SK-N-SH (cell line): Measurements from ENCODE around the gene UBTD1. TPM values are rescaled to one million over a fixed set of nuclear protein-coding genes. Genes with fewer than 3 reads are reported as not detected.
A peak's percentile ranks its signal among the peaks of the same experiment; 100 is the strongest.

Experiments
- CTCF ChIA-PET: fragments of 300-600, 350-600 bp; formaldehyde crosslinking; extraction: SDS; loops from one replicate; lab custom pipeline; 2021; lab: Yijun Ruan, JAX
- POLR2A ChIA-PET: fragments of 350-600 bp; sonication (Branson Sonifier 250); formaldehyde crosslinking; extraction: SDS; loops from one replicate; lab custom pipeline; 2020; ENCODE audit warnings: antibody characterized with exemption, inconsistent platforms; lab: Yijun Ruan, JAX
- DNase-seq: peaks from one replicate; pipeline ENCODE4 v3.0.0; 2012
- H2AFZ ChIP-seq: fragments of 200-600 bp; sonication (generic); 2 replicates; pipeline ENCODE4 v1.8.1; 2016; ENCODE audit warnings: antibody characterized with exemption, mild to moderate bottlenecking, low read depth
- H3F3A ChIP-seq: fragments of 200-600 bp; sonication (generic); replicated peaks from 2 replicates; pipeline ENCODE3; 2016; ENCODE audit warnings: antibody characterized with exemption, mild to moderate bottlenecking; ENCODE audit not compliant: insufficient read depth
- H3K27ac ChIP-seq, 2 experiments: fragments of 200-500 bp in 1 of 2; fragments of 200-600 bp in 1 of 2; sonication (Bioruptor generic) in 1 of 2; sonication (generic), shearing (Covaris generic) in 1 of 2; 2 replicates each; pipeline versions ENCODE4 v1.5.1 to v1.6.1; 2014 to 2016; ENCODE audit warnings: low read depth in 2 of 2, inconsistent platforms in 1 of 2, low read length in 1 of 2, mild to moderate bottlenecking in 1 of 2, mixed read lengths in 1 of 2
- H3K27me3 ChIP-seq: fragments of 200-600 bp; sonication (generic), shearing (Covaris generic); 2 replicates; pipeline ENCODE4 v1.6.1; 2016; ENCODE audit warnings: mixed run types; ENCODE audit not compliant: insufficient read depth
- H3K36me3 ChIP-seq, 2 experiments: fragments of 200-500 bp in 1 of 2; fragments of 200-600 bp in 1 of 2; sonication (Bioruptor generic) in 1 of 2; sonication (generic) in 1 of 2; replicated peaks in 1 of 2; 2 replicates each; pipeline versions ENCODE3 to v1.5.1; 2014 to 2016; ENCODE audit warnings: low read length in 1 of 2, mild to moderate bottlenecking in 1 of 2; ENCODE audit not compliant: insufficient read depth in 2 of 2, control insufficient read depth in 1 of 2
- H3K4me1 ChIP-seq, 2 experiments: fragments of 200-500 bp in 1 of 2; fragments of 200-600 bp in 1 of 2; sonication (Bioruptor generic) in 1 of 2; sonication (generic), shearing (Covaris generic) in 1 of 2; 2 replicates each; pipeline versions ENCODE4 v1.5.1 to v1.6.1; 2014 to 2016; ENCODE audit warnings: low read depth in 1 of 2, low read length in 1 of 2, mixed run types in 1 of 2; ENCODE audit not compliant: insufficient read depth in 2 of 2, control insufficient read depth in 1 of 2
- H3K4me2 ChIP-seq: fragments of 200-600 bp; sonication (generic), shearing (Covaris generic); 2 replicates; pipeline ENCODE4 v1.6.1; 2017; ENCODE audit warnings: mixed run types
- H3K4me3 ChIP-seq, 2 experiments: fragments of 200-500 bp in 1 of 2; fragments of 200-600 bp in 1 of 2; sonication (Bioruptor generic) in 1 of 2; sonication (generic), shearing (Covaris generic) in 1 of 2; 2 replicates each; pipeline versions ENCODE4 v1.5.1 to v1.8.1; 2014 to 2016; ENCODE audit warnings: low read depth in 2 of 2, inconsistent platforms in 1 of 2, low read length in 1 of 2, mild to moderate bottlenecking in 1 of 2, mixed read lengths in 1 of 2, moderate library complexity in 1 of 2
- H3K79me2 ChIP-seq: fragments of 200-600 bp; sonication (generic); 2 replicates; pipeline ENCODE4 v1.8.1; 2017; ENCODE audit warnings: mild to moderate bottlenecking; ENCODE audit not compliant: insufficient read depth
- H3K9ac ChIP-seq: fragments of 200-600 bp; sonication (generic); 2 replicates; pipeline ENCODE4 v1.6.1; 2017; ENCODE audit warnings: mixed run types
- H3K9me2 ChIP-seq: fragments of 200-600 bp; sonication (generic); 2 replicates; pipeline ENCODE4 v1.6.1; 2017; ENCODE audit warnings: mixed run types
- H3K9me3 ChIP-seq: fragments of 200-600 bp; sonication (generic); 2 replicates; pipeline ENCODE4 v1.6.1; 2017; ENCODE audit warnings: mixed run types, mild to moderate bottlenecking, moderate library complexity
- H4K20me1 ChIP-seq: fragments of 200-600 bp; sonication (generic); 2 replicates; pipeline ENCODE4 v1.6.1; 2017; ENCODE audit warnings: mild to moderate bottlenecking, mixed run types; ENCODE audit not compliant: insufficient read depth
- EP300 ChIP-seq, 2 experiments: IDR thresholded peaks; 2 replicates each; pipeline versions ENCODE4 v1.4.0 to v1.6.1; 2012; ENCODE audit warnings: borderline replicate concordance in 1 of 2, low read depth in 1 of 2, low read length in 1 of 2
- EZH2phosphoT487 ChIP-seq: fragments of 200-600 bp; sonication (generic); IDR thresholded peaks from 2 replicates; pipeline ENCODE4 v1.6.1; 2017; ENCODE audit warnings: low read depth, mixed run types, mild to moderate bottlenecking, antibody characterized with exemption, moderate library complexity, borderline replicate concordance
- FOSL2 ChIP-seq: IDR thresholded peaks from 2 replicates; pipeline ENCODE4 v1.4.0; 2012; ENCODE audit warnings: low read depth, mild to moderate bottlenecking, moderate library complexity, borderline replicate concordance
- FOXJ3 ChIP-seq: sonication (generic); formaldehyde crosslinking; IDR thresholded peaks from 2 replicates; pipeline ENCODE4 v1.5.1; 2020; ENCODE audit warnings: mild to moderate bottlenecking, missing genetic modification reagents
- FOXM1 ChIP-seq: IDR thresholded peaks from 2 replicates; pipeline ENCODE4 v1.4.0; 2012; ENCODE audit warnings: low read depth, mild to moderate bottlenecking
- GATA2 ChIP-seq: sonication (generic); formaldehyde crosslinking; IDR thresholded peaks from 2 replicates; pipeline ENCODE4 v1.5.0; 2020; ENCODE audit warnings: mild to moderate bottlenecking, missing genetic modification reagents
- MEF2A ChIP-seq: IDR thresholded peaks from 2 replicates; pipeline ENCODE4 v1.4.0; 2012; ENCODE audit warnings: low read depth, borderline replicate concordance
- NRF1 ChIP-seq: IDR thresholded peaks from 2 replicates; pipeline ENCODE4 v1.6.1; 2012; ENCODE audit warnings: low read depth, mild to moderate bottlenecking, low read length
- RCOR1 ChIP-seq: fragments of 150-350 bp; IDR thresholded peaks from 2 replicates; pipeline ENCODE4 v1.6.1; 2017; ENCODE audit warnings: antibody characterized with exemption, low read length
- REST ChIP-seq: IDR thresholded peaks from 2 replicates; pipeline ENCODE4 v1.6.1; 2012; ENCODE audit warnings: mild to moderate bottlenecking, low read depth, low read length, moderate library complexity
- WGBS: methylation state at CpG from one replicate; pipeline ENCODE4 v1.1.6; 2017; ENCODE audit warnings: low lambda C conversion rate; 5-methylcytosine and 5-hydroxymethylcytosine counted together
- polyA plus RNA-seq, 3 experiments: library from polyadenylated mRNA; depleted of rRNA; stranded (reverse); fragments of >200 nt; gene quantifications; 2 replicates each; pipeline ENCODE4 v1.2.3, GENCODE V29; 2012
- TF ChIP-seq, protein P1 (sequence below): IDR thresholded peaks from 2 replicates; pipeline ENCODE4 v1.4.0; 2012; ENCODE audit warnings: low read depth, borderline replicate concordance
- TF ChIP-seq, protein P2 (sequence below): IDR thresholded peaks from 2 replicates; pipeline ENCODE4 v1.4.0; 2012; ENCODE audit warnings: low read depth

Gene UBTD1
- polyA plus RNA-seq, 1 of the 3 experiments (the other 2 are of a cell fraction): 38.8 TPM

DNA sequence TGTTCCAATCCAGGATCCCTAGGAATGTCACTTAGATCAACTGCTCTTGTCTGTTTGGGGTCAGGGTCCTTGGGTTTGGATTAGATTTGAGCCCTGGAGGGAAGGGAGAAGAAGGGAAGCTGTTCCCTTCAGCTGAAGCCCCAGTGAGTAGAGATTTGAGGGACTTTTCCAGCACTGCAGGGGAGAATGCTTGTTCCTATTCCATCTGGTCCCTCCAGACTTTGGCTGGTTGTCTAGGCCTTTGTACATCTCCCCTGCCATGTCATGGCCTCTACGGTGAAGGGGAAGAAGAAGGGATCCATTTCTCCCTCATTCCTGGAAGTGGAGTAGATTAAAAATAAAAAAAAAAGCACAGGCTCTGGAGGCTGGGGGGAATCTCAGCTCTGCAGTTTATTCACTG lies 101.9 kb downstream of the UBTD1 start:
- no peaks in the 10 kb centered on the region for H4K20me1 ChIP-seq
- H3K9ac ChIP-seq: no peak overlapping the region
- H2AFZ ChIP-seq: no peak overlapping the region
- DNase-seq: no peak
- no peak overlapping the region for H3K27ac ChIP-seq
- no peaks in the 10 kb centered on the region for H3K9me2 ChIP-seq
- H3F3A ChIP-seq: peaks cover 19% of the 10 kb centered on the region
- no peaks in the 10 kb centered on the region for H3K9me3 ChIP-seq
- H3K27me3 ChIP-seq: no peaks in the 10 kb centered on the region
- ChIA-PET POLR2A (no interaction called here), CTCF (interaction anchor here (1.0 to 1.8 kb wide), 4 partner anchors 9 to 28 kb away, joined by 3 to 9 read pairs (median 4); partner anchors contain the start of gene ANKRD2)
- H3K4me3 ChIP-seq: no peak overlapping the region
- no peaks in the 10 kb centered on the region for H3K79me2 ChIP-seq
- TF ChIP-seq EZH2phosphoT487: no peak
- TF ChIP-seq, protein P1, sequence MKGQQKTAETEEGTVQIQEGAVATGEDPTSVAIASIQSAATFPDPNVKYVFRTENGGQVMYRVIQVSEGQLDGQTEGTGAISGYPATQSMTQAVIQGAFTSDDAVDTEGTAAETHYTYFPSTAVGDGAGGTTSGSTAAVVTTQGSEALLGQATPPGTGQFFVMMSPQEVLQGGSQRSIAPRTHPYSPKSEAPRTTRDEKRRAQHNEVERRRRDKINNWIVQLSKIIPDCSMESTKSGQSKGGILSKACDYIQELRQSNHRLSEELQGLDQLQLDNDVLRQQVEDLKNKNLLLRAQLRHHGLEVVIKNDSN: no peak
- no peak for TF ChIP-seq EP300 (IDR thresholded peaks at IDR 0.05; ENCODE audit: borderline replicate concordance in 1 of 2, low read depth in 1 of 2, low read length in 1 of 2)
- TF ChIP-seq GATA2 (CRISPR knock-in tag): no peak
- no peak for TF ChIP-seq FOXM1
- no peak for TF ChIP-seq NRF1
- no peak for TF ChIP-seq MEF2A
- no peak for TF ChIP-seq FOXJ3 (CRISPR knock-in tag)
- no peak for TF ChIP-seq RCOR1
- no peak for TF ChIP-seq FOSL2
- TF ChIP-seq, protein P2, sequence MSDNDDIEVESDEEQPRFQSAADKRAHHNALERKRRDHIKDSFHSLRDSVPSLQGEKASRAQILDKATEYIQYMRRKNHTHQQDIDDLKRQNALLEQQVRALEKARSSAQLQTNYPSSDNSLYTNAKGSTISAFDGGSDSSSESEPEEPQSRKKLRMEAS: no peak
- no peaks in the 10 kb centered on the region for H3K36me3 ChIP-seq
- 100% methylated on average over 1 of the region's 1 CpG for WGBS
- H3K4me1 ChIP-seq: peaks cover 9 to 14% of the 10 kb centered on the region in 2 experiments; a peak in 3 of 4 replicates
- H3K4me2 ChIP-seq: no peak overlapping the region

- H3K79me2 ChIP-seq: no peaks in the 10 kb centered on the region
- H3K9ac ChIP-seq: no peak overlapping the region
- H3K4me2 ChIP-seq: no peak overlapping the region
- peaks cover 9 to 12% of the 10 kb centered on the region in 2 experiments; a peak in 3 of 4 replicates for H3K4me1 ChIP-seq
- peak; percentile 66 for DNase-seq
- peaks cover 10% of the 10 kb centered on the region for H3F3A ChIP-seq
- H2AFZ ChIP-seq: no peak overlapping the region
- no peaks in the 10 kb centered on the region for H4K20me1 ChIP-seq
- no peaks in the 10 kb centered on the region for H3K9me2 ChIP-seq
- H3K36me3 ChIP-seq: no peaks in the 10 kb centered on the region
- H3K27ac ChIP-seq: no peak overlapping the region
- ChIA-PET CTCF (interaction anchor here (0.9 to 1.5 kb wide), 2 partner anchors 29 to 111 kb away, joined by 3 to 9 read pairs; partner anchors contain the start of gene ANKRD2), POLR2A (no interaction called here)
- TF ChIP-seq REST (0 out of 2 replicates have a peak, but pooled peaks have one; percentile 52), NRF1 (no peak)
- 88% methylated on average over 18 of the region's 21 CpGs for WGBS
- H3K4me3 ChIP-seq: no peak overlapping the region
- H3K27me3 ChIP-seq: no peaks in the 10 kb centered on the region
- no peaks in the 10 kb centered on the region for H3K9me3 ChIP-seq
Measured at GRCh38 chr10:97601268-97602215, 102.8 kb downstream of the UBTD1 start.
